Endothelial cell of umbilical vein (primary cell): ENCODE data around the gene ARHGEF9. TPM values are rescaled to one million over a fixed set of nuclear protein-coding genes. Genes with fewer than 3 reads are reported as not detected.

Experiments used
- BruUV-seq: library from RNA; stranded (reverse); fragments of 400-500 nt; replicated peaks from 2 replicates; lab custom pipeline; 2021; lab: Mats Ljungman, UMichigan
- CTCF ChIA-PET: fragments of 300-600, 350-600 bp; sonication (Branson Sonifier 250); formaldehyde crosslinking; loops from one replicate; lab custom pipeline; 2021; ENCODE audit warnings: antibody characterized with exemption, inconsistent platforms; lab: Charles Lee
- POLR2A ChIA-PET: fragments of 300-600, 350-600 bp; sonication (Branson Sonifier 250); formaldehyde crosslinking; loops from one replicate; lab custom pipeline; 2021; ENCODE audit warnings: antibody characterized with exemption, inconsistent platforms; lab: Charles Lee
- DNase-seq: peaks from one replicate; pipeline ENCODE4 v3.0.0-alpha.2; 2011; ENCODE audit warnings: low read depth, low spot score
- FAIRE-seq: peaks from 2 replicates; lab custom pipeline; 2011; peaks lifted over from hg19 to GRCh38; lab: Jason Lieb, UNC
- H2AFZ ChIP-seq: 2 replicates; pipeline ENCODE4 v1.6.0; 2012; ENCODE audit warnings: low read depth, low read length, control low read depth, inconsistent platforms
- H3K27ac ChIP-seq: 2 replicates; pipeline ENCODE4 v1.5.1; 2011; ENCODE audit warnings: low read depth, mild to moderate bottlenecking, control low read depth, low read length, moderate library complexity; ENCODE audit not compliant: insufficient read depth
- H3K27me3 ChIP-seq, 2 experiments: 2 replicates each; pipeline versions ENCODE4 v1.6.0 to v1.6.1; 2011; ENCODE audit warnings: low read length in 2 of 2, mixed read lengths in 1 of 2; ENCODE audit not compliant: control insufficient read depth in 2 of 2, insufficient read depth in 2 of 2
- H3K36me3 ChIP-seq, 2 experiments: 2 replicates in 1 of 2; 3 replicates in 1 of 2; pipeline ENCODE4 v1.5.1; 2011; ENCODE audit warnings: low read length in 2 of 2, mild to moderate bottlenecking in 1 of 2, moderate library complexity in 1 of 2; ENCODE audit not compliant: control insufficient read depth in 2 of 2, insufficient read depth in 2 of 2; ENCODE audit errors: extremely low read depth in 1 of 2
- H3K4me1 ChIP-seq: 3 replicates; pipeline ENCODE4 v1.5.1; 2011; ENCODE audit warnings: mild to moderate bottlenecking, low read length; ENCODE audit not compliant: control insufficient read depth, insufficient read depth; ENCODE audit errors: extremely low read depth
- H3K4me2 ChIP-seq: 2 replicates; pipeline ENCODE4 v1.6.1; 2011; ENCODE audit warnings: low read length, control low read depth, mixed read lengths; ENCODE audit not compliant: insufficient read depth
- H3K4me3 ChIP-seq, 3 experiments: fragments of 200-600 bp in 1 of 3; sonication (generic), shearing (Covaris generic) in 1 of 3; replicated peaks in 1 of 3; 2 replicates each; pipeline ENCODE4 v1.5.1; 2011 to 2016; ENCODE audit warnings: control low read depth in 3 of 3, low read length in 3 of 3, mild to moderate bottlenecking in 2 of 3, inconsistent platforms in 1 of 3, low read depth in 1 of 3, moderate library complexity in 1 of 3; ENCODE audit not compliant: insufficient read depth in 1 of 3
- H3K79me2 ChIP-seq: 2 replicates; pipeline ENCODE4 v1.6.0; 2012; ENCODE audit warnings: low read length, inconsistent platforms; ENCODE audit not compliant: control insufficient read depth, insufficient read depth
- H3K9ac ChIP-seq: replicated peaks from 2 replicates; pipeline ENCODE3; 2011; ENCODE audit warnings: low read length, control low read depth; ENCODE audit not compliant: insufficient read depth; ENCODE audit errors: extremely low read depth
- H3K9me1 ChIP-seq: replicated peaks from 3 replicates; pipeline ENCODE4 v1.6.0; 2011; ENCODE audit warnings: mild to moderate bottlenecking, low read length; ENCODE audit not compliant: control insufficient read depth, insufficient read depth; ENCODE audit errors: extremely low read depth
- H3K9me3 ChIP-seq: replicated peaks from 2 replicates; pipeline ENCODE4 v1.5.1; 2012; ENCODE audit warnings: low read length, inconsistent platforms; ENCODE audit not compliant: control insufficient read depth, insufficient read depth
- H4K20me1 ChIP-seq: replicated peaks from 2 replicates; pipeline ENCODE3; 2011; ENCODE audit warnings: mild to moderate bottlenecking, low read length; ENCODE audit not compliant: control insufficient read depth, insufficient read depth; ENCODE audit errors: extremely low read depth
- CTCF ChIP-seq, 2 donors: IDR thresholded peaks; 1 replicate in 1 of 2; 2 replicates in 1 of 2; pipeline ENCODE4 v1.5.1; 2011; ENCODE audit warnings: low read length in 2 of 2, mild to moderate bottlenecking in 2 of 2, moderate library complexity in 2 of 2, control low read depth in 1 of 2, inconsistent platforms in 1 of 2, low read depth in 1 of 2; ENCODE audit not compliant: insufficient read depth in 1 of 2; ENCODE audit errors: extremely low read depth in 1 of 2
- EZH2 ChIP-seq: IDR thresholded peaks from 2 replicates; pipeline ENCODE4 v1.6.1; 2012; ENCODE audit warnings: borderline replicate concordance, low read depth, mild to moderate bottlenecking, moderate library complexity, low read length, inconsistent platforms; ENCODE audit not compliant: severe bottlenecking
- FOS ChIP-seq: IDR thresholded peaks from 2 replicates; pipeline ENCODE4 v1.6.1; 2011; ENCODE audit warnings: mild to moderate bottlenecking, low read length, moderate library complexity, borderline replicate concordance; ENCODE audit not compliant: insufficient read depth
- GATA2 ChIP-seq: IDR thresholded peaks from 2 replicates; pipeline ENCODE4 v1.7.0; 2011; ENCODE audit warnings: low read depth, mild to moderate bottlenecking, moderate library complexity, mixed read lengths, low read length; ENCODE audit not compliant: insufficient read length, insufficient read depth
- JUN ChIP-seq: IDR thresholded peaks from 2 replicates; pipeline ENCODE4 v1.6.1; 2011; ENCODE audit warnings: borderline replicate concordance, low read depth; ENCODE audit not compliant: insufficient read length, insufficient read depth
- MAX ChIP-seq: IDR thresholded peaks from 2 replicates; pipeline ENCODE4 v1.6.1; 2011; ENCODE audit not compliant: insufficient read depth, insufficient read length
- MYC ChIP-seq: IDR thresholded peaks from one replicate; pipeline ENCODE4 v1.6.1; 2011; ENCODE audit warnings: mild to moderate bottlenecking, low read depth, low read length
- POLR2A ChIP-seq: IDR thresholded peaks from 2 replicates; pipeline ENCODE4 v1.6.1; 2012; ENCODE audit warnings: low read depth, mild to moderate bottlenecking, control low read depth, low read length
- POLR2AphosphoS5 ChIP-seq: IDR thresholded peaks from 2 replicates; pipeline ENCODE4 v1.6.1; 2012; ENCODE audit warnings: low read depth, mild to moderate bottlenecking, control low read depth, low read length, moderate library complexity; ENCODE audit not compliant: insufficient read depth
- dilution Hi-C: fragments of 300-500 bp; cut with MboI; formaldehyde crosslinking; loops from one replicate; pipeline ENCODE4 v1.15.0; 2019; ENCODE audit warnings: low sequenced_read_pairs; ENCODE audit not compliant: extremely low pct_ligation_motif_present
- intact Hi-C: fragments of 100-400 bp; cut with micrococcal nuclease; formaldehyde crosslinking; loops from one replicate; pipeline ENCODE4 v1.10.0; 2022
- polyA plus RNA-seq, 4 experiments: library from polyadenylated mRNA; depleted of rRNA in 3 of 4; stranded (reverse) in 3 of 4; unstranded in 1 of 4; fragments of >200 nt; gene quantifications; 2 replicates each; pipeline versions ENCODE4 v1.2.1 to v1.2.3, GENCODE V29; 2011 to 2012; ENCODE audit warnings: missing spikeins in 1 of 4
- total RNA-seq: library from RNA; stranded (reverse); gene quantifications from 2 replicates; pipeline ENCODE4 v1.2.3, GENCODE V29; 2021

The ARHGEF9 gene
- total and polyA plus RNA-seq, 2 donors (not counting 3 experiments of a cell fraction or from before 2014, with no cell fraction given): 6.5 to 12.9 TPM

GRCh38 chrX:63810746-63811145, 25.7 kb upstream of the ARHGEF9 start:
- Histone ChIP-seq H3K4me1 (no peaks in the 10 kb centered on the region), H3K36me3 (no peaks in the 10 kb centered on the region), H3K9me3 (no peaks in the 10 kb centered on the region), H3K9ac (no peak overlapping the region), H4K20me1 (no peaks in the 10 kb centered on the region), H3K4me3 (no peak overlapping the region), H2AFZ (no peak overlapping the region), H3K9me1 (no peaks in the 10 kb centered on the region), H3K4me2 (no peak overlapping the region), H3K27ac (no peak overlapping the region), H3K27me3 (no peaks in the 10 kb centered on the region), H3K79me2 (no peaks in the 10 kb centered on the region)
- intact Hi-C loops (no loop called here), dilution Hi-C loops (no loop called here)
- ChIA-PET POLR2A (no interaction called here), CTCF (no interaction called here)
- TF ChIP-seq POLR2AphosphoS5 (no peak), GATA2 (no peak), FOS (no peak), JUN (no peak), CTCF (IDR thresholded peaks at IDR 0.05; ENCODE audit: extremely low read depth in 1 of 2, insufficient read depth in 1 of 2, low read depth in 1 of 2, low read length in 2 of 2) (no peak), MYC (no peak), MAX (no peak), POLR2A (no peak), EZH2 (no peak)
- FAIRE-seq (no peak), DNase-seq (no peak)
- no TSS peak for BruUV-seq
